HuH-7.5 (cell line): ENCODE data around the gene HP1BP3.
A peak's percentile ranks its signal among the peaks of the same experiment; 100 is the strongest.

ENCODE experiments used
- DNase-seq: peaks from one replicate; pipeline ENCODE4 v3.0.0; 2011; ENCODE audit warnings: low spot score

HP1BP3 gene

DNA sequence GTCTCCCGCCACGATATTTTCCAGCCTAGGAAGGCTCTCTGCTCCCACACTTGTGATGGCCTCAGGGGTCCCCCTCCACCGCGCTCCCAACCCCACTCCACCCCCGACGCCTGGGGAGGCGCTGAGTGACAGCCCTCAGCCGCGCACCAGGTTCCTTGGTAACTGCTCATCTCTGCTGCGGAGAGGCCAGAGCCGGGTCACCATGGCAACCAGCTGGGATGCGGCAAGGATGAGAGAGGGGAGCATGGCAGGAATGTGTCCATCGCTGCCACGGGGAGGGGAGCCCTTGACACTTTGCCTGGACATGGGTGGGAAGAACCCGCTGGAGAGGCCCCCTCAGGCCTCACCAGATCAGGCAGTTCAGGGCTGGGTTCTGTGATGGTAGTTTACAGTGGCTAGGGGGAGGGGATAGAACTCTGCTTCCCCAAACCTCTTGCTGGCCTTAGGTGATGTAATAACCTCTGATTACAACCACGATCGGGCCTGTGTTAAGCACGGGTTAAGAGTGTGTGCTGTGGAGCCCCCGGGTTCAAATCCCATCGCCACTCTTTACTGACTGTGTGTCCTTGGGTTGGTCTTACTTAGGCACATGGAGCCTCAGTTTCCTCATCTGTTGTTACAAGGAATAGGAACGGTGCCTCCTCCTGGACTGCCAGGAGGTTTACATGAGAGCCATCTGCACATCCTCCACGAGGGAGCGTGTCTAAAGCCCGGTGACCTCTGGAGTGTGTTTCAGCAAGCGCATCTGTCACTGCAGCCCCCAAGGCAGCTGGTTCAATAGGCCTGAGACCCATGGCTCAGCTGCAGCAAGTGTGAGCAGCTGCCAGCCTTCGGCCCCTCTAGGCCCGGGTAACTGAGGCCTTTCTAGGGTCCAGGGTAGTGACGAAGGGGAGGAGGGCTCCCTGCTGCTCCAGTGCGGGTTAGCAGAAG lies 75.6 kb downstream of the HP1BP3 start:
- DNase-seq = no peak

DNA sequence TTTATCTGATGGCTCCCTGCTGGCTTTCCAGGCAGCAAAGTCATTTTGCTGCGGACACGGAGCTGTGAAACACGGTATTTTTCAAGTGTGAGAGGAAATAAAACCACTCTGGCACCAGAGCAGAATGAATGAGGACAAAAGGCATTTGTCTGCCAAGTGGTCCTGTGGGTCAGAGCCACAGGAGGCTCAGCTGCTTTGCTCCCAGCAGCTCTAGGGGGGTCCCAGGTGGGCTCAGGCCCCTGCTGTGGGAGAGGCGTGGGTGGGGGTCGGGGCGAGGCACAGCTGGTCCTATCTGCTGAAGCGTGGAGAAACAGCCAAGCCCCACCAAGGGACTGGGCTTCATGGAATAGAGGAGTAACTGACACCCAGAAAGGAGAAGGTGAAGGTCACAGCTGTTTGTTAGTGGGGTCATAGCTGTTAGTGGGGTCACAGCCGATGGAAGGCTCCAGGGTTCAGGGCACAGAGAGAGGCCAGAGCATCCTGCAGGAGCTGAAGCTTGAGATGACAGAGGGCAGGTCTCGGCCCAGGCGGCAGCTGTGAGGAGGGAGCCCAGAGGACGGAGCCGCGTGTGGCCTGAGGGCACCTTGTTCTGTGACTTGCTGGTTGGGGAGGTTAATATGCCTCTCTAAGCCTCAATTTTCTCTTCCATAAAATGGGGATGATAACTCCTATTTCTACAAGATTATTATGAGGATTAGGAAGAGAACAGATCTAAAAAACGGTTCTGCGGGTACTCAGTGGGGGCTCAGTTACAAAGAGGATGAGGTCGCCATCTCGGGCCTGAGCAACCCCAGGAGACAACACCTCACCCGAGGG lies 76.4 kb downstream of the HP1BP3 start:
- no peak for DNase-seq

DNA sequence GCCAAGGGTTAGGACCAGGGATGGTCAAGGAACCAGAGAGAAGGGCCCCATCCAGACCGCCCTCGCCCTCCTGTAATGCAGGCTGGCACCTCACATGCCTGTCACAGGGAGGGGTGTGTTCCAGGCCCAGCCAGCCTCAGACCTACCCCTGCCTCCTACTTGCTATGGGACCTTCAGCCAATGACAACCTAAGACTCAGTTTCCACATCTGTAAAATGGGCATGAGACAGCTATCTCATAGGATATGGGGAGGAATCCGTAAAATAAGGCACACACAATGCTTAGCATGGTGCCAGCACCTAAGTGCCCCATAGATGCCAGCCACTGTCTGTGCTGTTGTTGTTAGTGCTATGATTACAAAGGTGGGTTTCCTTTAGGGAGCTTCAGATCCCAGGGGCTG lies 77.2 kb downstream of the HP1BP3 start:
- DNase-seq = no peak

DNA sequence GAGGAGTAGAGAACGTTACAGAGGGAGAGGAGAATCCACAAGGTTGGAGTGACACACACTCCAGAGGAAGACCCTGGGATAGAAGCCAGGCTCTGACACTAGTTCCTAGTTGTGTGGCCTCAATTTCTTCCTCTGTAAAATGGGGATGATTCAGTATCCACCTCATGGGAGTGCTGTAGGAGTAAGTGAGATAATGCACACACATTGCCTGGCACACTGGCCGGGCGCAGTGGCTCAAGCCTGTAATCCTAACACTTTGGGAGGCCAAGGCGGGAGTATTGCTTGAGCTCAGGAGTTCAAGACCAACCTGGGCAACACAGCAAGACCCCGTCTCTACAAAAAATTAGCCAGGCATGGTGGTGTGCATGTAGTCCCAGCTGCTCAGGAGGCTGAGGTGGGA lies 78.2 kb downstream of the HP1BP3 start:
- no peak for DNase-seq

DNA sequence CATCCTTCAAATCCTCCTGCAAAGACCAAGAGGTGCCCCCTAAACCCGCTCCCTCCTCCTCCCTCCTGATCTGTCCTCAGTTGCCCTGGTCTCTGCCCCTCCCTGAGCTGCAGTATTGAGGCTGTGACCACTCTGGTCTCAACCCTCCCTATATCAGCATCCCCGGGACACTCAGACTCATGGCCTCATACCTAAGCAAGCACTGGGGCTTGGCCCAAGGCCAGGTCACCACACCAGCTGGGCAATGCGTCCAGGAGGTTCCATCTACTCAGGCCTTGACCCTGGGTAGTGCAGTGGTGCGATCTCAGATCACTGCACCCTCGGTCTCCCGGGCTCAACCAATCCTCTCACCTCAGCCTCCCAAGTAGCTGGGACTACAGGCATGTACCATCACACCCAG lies 79.0 kb downstream of the HP1BP3 start:
- no peak for DNase-seq

DNA sequence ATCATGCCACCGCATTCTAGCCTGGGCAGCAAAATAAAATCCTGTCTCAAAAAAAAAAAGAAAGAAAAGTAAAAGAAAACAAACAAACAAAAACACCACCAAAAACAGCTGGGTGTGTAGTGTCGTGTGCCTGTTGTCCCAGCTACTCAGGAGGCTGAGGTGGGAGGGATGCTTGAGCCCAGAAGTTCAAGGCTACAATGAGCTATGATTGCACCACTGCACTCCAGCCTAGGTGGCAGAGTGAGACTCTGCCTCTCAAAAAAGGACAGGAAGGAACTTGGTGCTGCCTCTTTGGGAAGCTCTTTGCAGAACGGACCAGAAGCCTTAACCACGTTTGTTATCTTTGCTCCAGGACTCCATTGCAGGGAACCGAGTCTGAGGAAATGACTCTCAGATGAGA lies 80.3 kb downstream of the HP1BP3 start:
- no peak for DNase-seq

DNA sequence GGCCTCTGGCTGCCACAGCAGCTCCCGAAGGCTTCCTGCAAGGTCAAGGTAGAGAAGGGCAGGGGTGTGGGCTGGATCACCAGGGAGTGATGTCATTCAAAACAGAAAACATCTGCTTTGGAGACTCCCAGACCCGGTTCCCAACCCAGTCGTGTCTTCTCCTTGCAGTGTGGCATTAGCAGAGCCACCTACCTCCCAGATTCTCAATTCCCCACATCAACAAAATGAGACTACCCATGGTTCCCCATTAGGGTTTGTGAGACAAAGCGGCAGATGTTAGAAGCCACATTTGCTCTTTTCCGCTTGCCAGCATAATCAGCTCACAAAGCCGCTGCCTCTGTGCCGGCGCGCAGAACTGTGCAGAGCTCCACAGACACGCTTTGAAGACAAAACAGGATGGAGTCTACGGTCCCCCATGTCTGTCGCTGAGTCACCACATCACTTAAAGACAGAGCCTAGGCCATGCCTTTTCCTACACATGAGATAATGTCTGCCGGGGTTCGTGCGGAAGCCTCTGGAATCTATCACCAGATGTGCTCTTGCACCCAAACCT lies 81.8 kb downstream of the HP1BP3 start:
- no peak for DNase-seq

DNA sequence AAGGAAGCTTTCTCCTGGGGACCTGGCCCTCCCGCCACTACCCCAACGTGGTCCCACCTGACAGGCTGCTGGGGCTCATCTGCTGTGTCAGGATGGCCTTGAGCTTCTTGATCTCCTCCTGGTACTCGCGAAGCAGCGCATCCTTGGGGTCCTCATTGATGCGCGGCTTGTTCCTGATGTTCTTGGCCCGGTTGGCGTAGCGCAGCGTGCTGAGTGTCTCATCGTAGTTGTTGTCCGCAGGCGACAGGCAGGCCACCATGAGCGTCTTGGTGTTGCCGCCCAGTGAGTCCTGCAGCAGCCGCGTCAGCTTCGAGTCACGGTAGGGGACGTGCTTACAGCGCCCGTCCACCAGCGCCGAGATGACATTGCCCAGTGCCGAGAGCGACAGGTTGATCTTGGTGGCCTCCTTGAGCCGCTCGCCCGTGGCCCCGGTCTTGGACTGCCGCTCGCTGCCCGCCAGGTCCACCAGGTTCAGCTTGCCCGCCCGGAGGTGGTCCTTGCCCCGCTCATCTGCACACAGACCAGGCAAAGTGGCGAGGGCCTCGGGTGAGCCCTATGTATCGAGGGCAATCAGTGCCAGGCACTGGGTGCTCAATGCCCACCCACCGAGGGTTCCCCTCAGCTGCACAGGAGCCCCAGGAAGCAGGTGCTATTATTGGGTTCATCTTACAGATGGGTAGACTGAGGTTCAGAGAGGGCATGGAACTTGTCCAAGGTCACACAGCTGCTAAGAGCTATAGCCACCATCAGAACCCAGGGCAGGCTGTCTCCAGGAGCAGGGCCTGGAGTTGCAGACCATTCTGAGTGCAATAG lies 82.5 kb downstream of the HP1BP3 start:
- DNase-seq = no peak

DNA sequence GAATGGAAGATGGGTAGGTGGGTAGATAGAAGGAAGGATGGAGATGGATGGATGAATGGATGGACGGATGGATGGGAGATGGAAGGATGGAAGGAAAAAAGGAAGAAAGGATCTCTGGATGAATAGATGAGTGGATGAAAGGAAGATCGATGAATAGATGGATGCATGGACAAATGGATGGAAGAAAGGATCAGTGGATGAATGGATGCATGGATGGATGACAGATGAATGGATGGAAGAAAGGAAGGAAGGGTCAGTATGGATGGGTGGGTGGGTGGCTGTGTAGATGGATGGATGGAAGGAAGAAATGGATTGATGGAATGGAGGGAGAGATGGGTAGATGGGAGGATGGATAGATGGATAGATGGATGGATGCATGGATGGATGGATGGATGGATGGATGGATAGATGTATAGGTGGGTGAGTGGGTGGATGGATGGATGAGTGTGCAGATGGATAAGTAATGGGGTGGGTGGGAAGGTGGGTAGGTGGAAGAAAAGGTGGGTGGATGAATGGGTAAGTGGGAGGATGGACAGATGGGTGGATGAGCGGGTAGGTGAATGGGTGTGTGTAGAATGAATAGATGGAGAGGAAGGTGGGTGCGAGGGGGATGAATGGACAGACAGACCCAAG lies 83.9 kb downstream of the HP1BP3 start:
- no peak for DNase-seq

DNA sequence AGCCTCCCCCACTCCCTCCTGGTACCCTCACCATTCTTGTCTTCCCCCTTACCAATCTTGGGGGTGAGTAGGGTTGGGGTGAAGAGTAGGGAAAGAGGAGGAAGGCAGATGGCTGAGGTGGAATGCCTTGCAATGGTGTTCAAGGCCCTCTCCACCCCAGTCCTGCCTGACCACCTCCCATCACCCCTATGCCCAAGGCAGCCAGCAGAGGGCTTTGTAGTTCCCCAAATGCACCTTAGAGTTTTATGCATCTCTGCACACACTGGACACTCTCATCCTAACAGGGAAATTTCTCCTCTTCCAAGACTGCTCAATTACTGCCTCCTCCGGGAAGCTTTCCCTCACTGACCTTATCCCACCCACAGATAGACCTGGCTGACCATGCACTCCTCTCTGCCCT lies 84.7 kb downstream of the HP1BP3 start:
- DNase-seq = no peak

DNA sequence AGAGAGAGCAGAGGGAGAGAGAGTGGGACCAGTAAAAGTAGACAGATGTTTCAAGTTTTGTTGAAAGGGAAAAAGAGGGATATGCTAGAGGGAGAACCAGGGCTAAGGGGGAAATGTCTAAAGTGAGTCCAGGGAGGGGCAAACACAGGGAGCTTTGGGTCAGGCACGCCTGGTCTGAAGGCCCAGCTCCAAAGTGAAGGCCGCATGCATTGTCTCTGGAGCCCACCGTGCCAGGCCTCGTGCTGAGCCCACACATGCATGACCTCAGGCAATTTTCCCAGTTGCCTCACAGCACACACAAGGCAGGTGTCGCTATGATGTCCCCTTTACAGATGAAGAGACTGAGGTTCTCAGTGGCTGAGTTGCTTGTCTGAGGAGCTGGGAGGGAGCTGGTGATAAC lies 85.3 kb downstream of the HP1BP3 start:
- DNase-seq = no peak

DNA sequence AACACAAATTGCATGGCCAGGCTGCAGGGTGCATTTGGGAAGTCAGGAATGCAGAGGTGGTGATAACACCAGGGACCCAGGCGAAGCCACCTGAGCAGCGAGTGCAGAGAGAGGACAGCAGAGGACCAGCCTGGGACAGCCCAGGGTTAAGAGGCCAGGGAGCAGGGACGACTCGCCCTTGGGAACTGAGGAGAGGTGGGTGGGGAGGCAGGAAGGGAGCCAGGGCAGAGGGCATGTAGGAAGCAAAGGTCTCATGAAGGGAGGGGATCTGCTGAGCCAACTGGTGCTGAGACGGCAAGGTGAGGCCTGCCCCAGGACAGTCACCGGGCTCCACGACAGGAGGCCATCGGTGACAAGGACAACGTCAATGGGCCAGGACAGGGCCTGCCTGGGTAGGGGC lies 85.7 kb downstream of the HP1BP3 start:
- no peak for DNase-seq

DNA sequence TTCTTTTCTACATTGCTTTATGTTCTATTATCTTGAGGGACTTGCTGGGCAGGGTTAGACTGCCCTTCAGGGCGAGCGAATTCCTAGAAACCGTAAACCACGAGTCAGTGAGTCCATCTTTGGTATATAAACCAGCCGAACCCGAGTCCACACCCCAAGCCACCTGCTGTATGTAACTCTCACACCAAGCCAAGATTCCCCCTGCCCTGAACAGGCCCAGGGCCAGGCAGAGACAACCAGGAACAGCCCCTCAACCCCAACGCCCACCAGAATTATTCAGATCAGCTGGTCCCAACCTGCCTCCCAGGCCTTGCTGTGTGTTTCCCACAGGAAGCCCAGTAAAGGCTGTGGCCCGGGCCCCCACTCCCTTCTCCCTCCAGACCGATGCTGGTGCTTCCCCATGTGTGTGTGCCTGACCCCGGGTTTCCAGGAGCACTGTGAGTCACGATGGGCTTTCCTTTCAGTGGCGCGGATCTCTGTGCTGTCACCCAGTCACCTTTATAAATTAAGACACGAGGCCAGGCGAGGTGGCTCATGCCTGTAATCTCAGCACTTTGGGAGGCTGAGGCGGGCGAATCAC lies 86.4 kb downstream of the HP1BP3 start:
- no peak for DNase-seq

DNA sequence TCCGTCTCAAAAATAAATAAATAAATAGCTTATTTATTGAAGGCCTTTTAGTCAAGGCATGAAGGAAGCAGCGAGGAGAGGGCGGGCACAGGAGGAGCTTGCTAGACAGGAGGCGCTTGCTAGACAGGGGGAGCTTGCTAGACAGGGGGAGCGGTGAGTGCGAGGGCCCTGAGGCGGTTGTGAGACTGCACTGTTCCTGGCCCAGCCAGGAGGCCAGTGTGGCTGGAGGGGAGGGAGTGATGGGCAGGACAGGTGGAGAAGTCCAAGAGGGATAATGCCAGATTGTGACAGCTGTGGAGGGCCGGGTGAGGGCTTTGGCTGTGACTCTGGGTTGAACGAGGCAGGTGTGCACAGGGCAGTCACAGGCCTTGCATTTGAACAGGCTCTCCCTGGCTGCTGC lies 87.5 kb downstream of the HP1BP3 start:
- no peak for DNase-seq

DNA sequence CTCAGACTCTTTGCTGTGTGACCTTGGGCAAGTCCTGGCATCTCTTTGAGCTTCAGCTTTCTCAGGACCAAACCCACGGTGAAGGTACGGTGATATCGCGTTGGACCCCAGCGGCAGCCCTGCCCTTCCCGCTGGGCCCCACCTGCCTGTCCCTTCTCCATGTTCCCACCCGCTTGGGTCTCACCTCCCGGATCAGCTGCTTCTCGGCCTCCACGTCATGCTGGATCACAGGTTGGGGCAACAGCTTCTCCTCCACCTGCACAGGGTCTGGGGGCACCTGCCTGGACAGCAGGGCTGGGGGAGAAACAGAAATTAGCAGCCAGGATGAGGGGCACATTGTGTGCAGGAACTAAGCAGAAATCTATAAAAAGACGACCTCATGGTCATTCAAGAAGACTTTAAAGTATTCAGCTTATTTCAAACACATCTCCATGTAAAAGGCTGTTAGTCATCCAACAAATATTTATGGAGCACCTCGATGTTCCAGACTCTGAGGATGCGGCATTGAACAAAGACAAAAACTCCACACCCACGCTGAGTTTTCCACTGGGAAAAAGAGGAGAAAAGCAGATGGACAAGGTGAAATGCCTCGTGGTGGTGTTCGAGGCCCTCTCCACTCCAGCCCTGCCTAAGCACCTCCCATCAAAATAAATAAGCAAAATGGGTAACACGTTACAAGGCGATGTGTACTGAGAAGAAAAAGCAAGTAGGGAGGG lies 88.8 kb downstream of the HP1BP3 start:
- DNase-seq = no peak

DNA sequence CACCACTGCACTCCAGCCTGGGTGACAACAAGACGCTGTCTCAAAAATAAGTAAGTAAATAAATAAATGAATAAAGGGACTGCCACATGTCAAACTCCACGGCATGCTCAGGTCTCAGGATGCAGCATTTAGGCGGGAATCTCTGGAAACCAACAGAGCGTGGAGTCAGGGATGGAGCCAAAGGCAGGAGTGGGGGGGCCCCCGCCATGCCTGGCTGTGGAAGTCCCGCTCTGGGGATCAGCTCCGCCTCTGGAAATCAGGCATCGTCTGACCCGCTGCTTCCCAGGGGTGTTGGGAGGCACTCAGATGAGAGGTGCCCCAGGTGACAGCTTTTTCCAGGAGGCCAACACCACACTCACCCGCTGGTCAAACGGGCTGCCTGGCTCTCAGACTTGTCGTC lies 89.5 kb downstream of the HP1BP3 start:
- DNase-seq = no peak

DNA sequence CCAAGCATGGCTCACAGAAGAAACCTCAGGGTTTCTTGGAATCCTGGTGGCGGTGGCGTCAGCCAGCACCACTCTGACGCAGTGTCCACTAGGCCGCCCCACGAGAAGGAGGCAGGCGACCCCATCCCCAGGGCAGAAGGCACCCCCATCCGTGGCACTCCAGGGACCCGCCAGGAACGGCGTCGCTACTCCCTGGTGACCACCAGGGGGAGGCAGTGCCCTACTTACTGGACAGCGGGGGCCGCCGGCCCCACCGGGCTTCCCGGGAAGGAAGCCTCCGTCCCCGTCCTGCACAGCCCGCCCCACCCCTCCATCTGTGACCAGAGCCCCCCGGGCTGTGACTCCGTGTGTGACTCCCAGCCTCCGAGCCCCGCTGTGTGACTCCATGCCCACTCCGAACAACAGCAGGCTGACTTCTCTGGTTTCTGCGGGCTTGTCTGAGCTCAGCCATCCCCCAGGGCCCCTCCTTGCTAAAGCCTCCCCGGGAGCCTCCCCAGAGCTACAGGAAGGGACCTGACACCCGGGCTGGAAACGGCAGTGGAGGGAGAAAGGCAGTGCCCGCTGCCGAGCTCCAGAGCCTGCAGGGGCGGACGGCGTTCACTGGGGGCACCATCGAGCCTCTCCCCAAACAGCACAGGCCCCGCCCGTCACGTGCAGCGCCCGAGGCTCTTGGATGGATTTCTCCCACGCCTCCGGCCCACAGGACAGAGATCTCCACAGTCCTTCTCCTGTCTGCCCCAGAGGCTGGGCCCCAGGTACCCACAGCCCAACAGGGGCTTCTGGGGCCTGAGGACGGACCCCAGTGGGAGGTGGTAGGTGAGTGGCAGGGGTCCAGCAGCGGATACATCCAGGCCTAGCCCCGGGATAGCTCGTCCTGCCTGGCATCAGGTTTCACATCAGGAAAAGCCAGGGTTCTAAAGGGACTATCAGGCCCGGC lies 90.4 kb downstream of the HP1BP3 start:
- DNase-seq = peak; percentile 83

DNA sequence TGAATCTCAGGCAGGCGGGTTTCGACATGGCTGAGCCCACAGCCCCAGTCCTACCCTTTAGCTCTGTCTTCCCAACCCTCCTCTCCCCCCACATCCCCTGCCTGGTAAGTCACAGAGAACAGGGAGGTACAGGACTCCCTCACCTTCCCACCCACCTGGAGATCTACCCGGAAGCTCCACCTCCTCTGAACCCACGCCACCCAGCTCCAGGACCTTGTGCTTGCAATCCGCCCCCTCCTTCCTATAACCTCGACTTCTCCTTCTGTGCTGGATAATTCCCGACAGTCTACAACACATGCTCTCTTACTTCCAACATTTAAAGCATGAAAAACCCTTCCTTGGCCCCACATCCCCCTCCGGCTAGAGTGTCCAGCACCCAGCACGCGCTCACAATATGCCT lies 91.6 kb downstream of the HP1BP3 start:
- no peak for DNase-seq

DNA sequence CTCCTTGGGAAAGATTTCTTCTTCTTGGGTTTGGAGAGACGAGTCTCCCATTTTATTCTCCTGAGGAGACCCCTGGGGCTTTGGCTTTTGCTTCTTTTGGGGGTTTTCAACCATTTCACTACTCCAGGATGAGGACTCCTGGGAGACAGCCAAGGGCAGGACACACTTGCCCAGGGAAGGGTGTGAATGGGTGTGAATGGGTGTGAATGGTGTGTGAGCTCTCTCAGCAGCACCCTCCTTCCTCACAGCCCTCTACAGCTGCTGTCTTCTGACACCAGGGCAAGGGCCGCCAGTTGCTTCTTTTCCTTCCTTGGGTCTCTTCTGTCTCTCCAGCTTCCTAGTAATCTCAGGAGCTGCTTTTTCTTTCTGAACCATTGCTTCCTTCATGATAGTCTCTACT lies 93.5 kb downstream of the HP1BP3 start:
- DNase-seq = no peak
